Stimulated activated CD4-positive, alpha-beta T cell treated with anti-CD3 and anti-CD28 coated beads, Interleukin-2, amount 100 ng/mL, for 4 hours (primary cell): ENCODE results near the gene LYG1.

ENCODE experiments used
- DNase-seq: peaks from one replicate; pipeline ENCODE4 v3.0.0-alpha.2; 2020; ENCODE audit warnings: low read depth

The LYG1 gene

GRCh38 chr2:99275882-99276281 lies 25.1 kb downstream of the LYG1 start:
- no peak for DNase-seq

DNA sequence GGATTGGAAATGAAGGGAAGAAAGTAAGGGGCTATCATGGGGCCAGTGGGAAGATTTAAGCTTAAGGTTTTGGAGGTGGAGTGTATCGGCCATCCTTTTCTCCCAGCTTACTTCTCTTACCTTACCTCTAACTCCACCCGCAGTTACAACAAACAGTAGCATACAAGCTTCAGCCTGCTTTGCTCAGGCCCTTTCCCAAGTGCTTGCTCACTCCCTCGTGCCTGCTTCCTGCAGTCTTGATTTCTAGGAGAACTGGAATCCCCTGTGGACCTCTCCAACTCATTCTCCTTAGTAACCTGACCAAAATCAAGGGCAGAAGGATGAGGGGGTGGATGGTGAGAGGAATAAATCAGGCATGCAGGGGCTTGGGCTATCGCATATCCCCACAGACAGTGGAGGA lies 39.8 kb downstream of the LYG1 start:
- no peak for DNase-seq

DNA sequence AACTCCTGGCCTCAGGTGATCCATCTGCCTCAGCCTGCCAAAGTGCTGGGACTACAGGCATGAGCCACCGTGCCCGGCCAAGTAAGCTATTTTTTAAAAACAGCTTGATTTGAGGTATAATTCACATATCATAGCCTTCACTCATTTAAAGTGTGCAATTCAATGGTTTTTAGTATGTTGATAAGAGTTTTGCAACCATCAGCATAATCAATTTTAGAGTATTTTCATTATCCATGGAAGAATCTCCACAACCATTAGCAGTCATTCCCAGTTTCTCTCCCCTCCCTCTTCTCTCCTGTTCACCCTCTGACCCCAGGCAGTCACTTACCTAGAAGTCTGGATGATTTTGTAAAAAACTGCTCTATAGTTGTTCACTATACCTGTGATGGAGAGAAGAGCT lies 40.8 kb downstream of the LYG1 start:
- DNase-seq, result no peak

- no peak for DNase-seq
Measured at GRCh38 chr2:99259465-99259864, 41.5 kb downstream of the LYG1 start.

DNA sequence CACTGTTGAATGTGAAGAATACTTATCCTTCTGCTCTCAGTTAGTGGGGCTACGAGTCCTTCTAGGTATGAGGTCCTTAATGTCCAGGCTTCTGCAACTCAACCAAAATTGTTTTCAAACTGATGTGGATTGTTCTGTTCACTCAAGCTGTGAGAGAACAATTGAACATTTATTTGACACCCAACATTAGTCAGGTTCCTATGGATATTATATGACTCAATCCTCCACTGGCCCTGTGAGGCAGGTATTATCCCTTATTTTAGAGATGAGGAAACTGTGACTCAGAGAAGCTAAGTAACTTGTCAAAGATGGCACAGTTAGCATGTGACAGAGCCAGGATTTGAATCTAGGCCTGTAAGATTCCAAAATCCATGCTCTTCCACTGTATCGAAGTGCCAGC lies 44.3 kb downstream of the LYG1 start:
- DNase-seq, result no peak

- DNase-seq, result no peak
Measured at GRCh38 chr2:99255491-99256318, 45.3 kb downstream of the LYG1 start, which contains the start of gene LYG2. Gene LYG2, minus strand, starts transcription at chr2:99255666. Its CDS starts 1,406 bp downstream, at chr2:99254260.

DNA sequence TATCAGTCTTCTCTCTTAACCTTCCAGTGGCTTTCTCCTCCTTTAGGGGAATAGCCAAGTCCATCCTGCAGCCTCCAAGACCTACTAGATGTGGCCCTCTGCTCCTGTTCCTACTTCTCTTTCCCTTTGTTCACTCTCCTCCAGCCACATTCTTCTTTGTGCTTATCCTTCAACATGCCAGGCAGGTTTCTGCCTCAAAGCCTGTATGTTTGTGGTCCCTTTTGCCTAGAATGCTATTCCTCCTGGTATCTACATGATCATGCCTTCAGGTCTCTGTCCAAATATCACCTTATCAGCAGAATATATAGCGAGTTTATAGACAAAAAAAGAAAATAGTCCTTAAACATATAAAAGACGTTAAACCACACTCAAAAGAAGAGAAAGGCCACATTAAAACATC lies 51.0 kb downstream of the LYG1 start:
- no peak for DNase-seq

GRCh38 chr2:99242151-99242550 lies 58.8 kb downstream of the LYG1 start:
- no peak for DNase-seq

DNA sequence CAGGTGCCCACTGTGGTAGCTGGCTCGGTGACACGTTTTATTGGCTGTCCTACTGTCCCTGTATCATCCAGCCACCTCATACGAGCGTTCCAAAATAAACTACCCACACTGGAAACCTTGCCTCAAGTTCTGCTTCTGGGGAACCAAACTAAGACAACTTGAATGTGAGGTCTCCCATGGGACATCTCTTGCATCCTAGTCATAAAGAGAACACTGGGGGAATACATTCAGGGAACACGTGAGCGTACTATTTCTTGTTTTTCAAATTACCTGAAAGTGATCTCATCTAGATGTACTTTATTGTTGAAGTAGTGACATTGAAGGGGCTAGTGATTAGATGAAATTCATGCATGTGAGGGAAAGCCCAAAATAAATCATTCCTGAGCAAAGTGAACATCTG lies 60.6 kb downstream of the LYG1 start:
- no peak for DNase-seq

GRCh38 chr2:99238599-99238998 lies 62.4 kb downstream of the LYG1 start:
- DNase-seq, result no peak
